HG03575 (cell line): ENCODE results near the gene OR5AC2.

Source experiments
- ATAC-seq: cut with Tn5 transposase; IDR thresholded peaks from one replicate; pipeline ENCODE4 v1.9.1; 2021; ENCODE audit not compliant: unreplicated experiment, insufficient number of reproducible peaks, low FRiP score; ENCODE audit errors: extremely low read depth

Gene OR5AC2, protein sequence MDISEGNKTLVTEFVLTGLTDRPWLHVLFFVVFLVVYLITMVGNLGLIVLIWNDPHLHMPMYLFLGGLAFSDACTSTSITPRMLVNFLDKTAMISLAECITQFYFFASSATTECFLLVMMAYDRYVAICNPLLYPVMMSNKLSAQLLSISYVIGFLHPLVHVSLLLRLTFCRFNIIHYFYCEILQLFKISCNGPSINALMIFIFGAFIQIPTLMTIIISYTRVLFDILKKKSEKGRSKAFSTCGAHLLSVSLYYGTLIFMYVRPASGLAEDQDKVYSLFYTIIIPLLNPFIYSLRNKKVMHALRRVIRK

DNA sequence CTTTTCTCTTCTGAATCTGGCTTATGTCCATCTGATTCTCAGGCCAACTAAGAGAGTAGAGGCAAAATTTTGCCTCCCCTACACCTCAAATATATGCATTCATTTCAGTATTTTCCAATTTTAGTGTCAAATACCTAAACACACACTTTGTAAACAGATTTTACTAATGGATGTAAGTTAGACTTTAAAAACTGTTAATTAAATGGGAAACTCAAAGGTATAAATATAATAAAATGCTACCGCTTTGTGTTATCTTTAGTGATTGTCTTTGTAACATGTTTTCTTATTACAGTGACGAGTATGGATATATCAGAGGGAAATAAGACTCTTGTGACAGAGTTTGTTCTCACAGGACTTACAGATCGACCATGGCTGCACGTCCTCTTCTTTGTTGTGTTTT, at the start of gene OR5AC2:
TSS of gene OR5AC2 (plus strand) at position 301 of the 400 bp plus-strand sequence. CDS start at position 301, 0 bp downstream.
- ATAC-seq = no peak

DNA sequence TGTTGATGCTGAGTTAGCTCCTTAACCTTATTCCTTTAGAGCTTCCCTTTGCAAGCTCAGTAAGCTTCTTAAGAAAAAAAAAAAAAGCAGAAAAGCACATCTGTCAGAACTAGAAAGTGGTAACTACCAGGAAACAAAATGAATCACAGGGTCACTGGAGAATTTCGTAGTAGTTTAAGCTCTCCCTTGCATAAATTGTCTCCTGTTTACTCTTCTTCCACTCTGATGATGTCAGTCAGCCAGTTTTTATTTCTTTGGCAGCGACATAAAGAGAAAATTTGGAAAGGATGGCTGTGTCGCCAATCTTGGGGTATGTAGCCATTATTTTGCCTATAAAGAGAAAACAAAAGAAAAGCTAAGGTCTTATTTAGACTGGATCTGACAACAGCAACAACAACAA, 48.7 kb upstream of the OR5AC2 start:
- no peak for ATAC-seq

DNA sequence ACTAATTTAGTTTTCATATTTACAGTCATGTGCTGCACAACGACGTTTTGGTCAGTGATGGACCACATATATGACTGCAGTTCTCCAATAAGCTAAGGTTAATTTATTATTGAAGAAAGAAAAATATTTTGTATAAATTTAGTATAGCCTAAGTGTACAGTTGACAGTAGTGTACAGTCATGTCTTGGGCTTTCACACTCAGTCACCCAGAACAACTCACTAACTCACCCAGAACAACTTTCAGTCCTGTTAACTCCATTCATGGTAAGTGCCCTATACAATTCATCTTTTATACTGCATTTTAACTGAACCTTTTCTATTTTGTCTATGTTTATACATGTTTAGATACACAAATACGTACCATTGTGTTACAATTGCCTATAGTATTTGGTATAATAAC, 48.1 kb upstream of the OR5AC2 start:
- ATAC-seq = no peak

DNA sequence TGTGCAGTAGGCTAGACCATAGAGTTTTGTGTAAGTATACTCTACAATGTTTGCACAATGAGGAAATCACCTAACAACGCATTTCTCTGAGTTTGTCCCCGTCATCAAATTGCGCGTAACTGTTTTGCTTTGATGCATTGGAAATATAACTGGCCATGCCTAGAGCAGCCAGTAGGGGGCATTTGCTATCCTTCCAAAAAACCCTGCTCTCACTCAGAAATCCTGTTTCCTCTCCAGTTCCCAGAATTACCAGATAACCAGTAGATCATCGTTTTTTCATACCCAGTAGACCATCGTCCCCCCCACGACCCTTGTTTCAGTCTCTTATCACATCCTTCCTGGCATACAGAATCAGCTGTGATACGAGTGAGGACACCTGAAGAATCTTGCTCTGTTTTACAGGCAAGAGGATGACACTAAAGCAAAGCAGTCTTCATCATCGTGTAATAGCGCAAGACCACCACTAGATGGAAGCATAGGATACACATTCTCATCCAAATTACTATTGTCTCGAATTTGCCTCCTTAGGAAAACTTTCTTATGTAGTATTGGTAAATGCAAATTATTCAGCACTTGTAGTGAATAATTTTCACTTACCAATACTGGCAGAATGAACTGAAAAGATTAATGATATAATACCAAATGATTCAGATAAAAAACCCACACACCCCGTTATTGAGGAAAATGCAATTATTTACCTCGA, 47.5 kb upstream of the OR5AC2 start:
- ATAC-seq = peak; percentile 88

DNA sequence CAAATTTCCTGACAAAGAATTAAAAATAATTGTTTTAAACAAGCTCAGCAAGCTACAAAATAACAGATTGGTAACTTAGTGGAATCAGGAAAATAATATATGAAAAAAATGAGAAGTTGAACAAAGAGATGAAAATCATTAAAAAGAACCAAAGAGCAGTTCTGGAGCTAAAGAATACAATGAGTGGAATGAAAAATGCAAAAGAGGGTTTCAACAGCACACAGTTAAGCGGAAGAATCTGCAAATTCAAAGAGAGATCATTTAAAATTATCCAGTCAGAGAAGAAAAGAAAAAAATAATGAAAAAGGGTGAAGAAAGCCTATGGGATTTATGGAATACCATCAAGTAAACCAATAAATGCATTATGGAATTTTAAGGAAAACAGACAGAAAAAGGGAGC, 45.6 kb upstream of the OR5AC2 start:
- no peak for ATAC-seq

DNA sequence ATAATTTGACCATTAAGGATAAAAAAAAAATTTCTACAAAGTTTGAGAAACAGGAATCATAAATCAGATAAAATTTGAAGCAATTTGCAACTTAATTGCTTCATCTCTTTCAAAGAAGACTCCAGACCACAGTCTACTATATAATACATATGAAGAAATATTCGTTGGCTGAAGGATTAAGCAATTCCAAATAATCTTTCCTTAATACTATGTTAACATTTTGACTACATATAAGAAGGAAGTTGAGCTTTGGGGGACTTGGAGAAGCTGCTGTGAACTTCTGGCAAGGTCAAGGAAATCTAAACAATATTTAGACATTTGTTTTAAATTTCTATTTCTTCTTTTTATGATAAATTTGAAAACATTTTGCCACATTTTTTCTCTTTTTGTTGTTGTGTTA, 38.4 kb upstream of the OR5AC2 start:
- ATAC-seq = no peak

DNA sequence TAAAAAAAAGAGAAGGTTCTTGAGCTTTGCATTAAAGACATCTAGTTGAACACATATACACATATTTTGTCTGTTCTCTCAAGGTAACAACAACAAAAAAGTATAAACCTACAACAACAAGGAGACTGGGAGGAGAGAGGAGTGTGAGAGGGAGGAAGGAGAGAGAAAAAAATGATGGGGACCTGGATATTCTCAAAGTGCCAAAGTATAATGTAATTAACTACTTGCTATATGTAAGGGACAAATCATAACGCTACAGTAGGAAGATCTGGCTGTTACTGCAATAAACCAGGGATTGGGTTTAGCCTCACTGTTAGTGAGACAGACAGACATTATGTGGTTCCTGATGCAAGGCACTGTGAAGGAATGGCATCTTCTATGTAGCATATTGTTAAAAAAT, 37.7 kb upstream of the OR5AC2 start:
- no peak for ATAC-seq

DNA sequence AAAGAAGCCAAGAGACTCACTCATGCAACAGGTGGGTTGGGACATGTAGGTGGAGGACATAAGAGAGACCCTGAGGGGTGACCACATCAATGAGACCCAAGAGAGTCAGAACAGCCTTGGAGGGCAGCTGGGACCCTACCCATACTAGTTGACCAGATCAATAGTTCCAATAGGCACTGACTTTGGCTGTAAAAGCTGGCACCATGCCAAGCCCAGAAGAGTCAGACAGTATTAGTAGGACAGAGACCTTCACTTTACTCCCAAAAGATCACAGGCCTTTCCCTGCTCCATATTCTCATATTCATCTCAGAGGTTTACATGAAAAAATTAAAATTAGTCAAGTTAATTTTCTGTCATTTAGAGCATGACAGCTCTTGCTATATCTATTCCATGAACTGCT, 30.9 kb upstream of the OR5AC2 start:
- no peak for ATAC-seq

DNA sequence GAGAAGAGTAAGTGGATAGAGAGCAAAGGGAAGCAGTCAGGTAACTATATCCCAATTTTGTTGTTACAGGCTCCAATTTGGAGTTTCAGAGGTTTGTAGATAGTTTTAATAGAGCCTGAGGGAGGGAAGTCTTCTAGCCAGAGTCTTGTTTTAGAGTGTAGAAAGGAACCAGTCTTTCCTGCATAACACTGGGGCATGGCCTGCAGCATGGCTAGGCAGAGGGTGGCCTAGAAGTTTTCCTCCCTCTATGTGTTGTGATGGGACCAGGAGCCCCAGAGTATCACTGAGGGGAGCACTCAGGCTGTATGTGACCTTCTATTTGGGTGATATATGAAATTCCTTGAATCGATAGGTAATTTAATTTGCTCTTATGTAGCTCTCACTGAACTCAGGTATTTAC, 29.3 kb upstream of the OR5AC2 start:
- no peak for ATAC-seq

DNA sequence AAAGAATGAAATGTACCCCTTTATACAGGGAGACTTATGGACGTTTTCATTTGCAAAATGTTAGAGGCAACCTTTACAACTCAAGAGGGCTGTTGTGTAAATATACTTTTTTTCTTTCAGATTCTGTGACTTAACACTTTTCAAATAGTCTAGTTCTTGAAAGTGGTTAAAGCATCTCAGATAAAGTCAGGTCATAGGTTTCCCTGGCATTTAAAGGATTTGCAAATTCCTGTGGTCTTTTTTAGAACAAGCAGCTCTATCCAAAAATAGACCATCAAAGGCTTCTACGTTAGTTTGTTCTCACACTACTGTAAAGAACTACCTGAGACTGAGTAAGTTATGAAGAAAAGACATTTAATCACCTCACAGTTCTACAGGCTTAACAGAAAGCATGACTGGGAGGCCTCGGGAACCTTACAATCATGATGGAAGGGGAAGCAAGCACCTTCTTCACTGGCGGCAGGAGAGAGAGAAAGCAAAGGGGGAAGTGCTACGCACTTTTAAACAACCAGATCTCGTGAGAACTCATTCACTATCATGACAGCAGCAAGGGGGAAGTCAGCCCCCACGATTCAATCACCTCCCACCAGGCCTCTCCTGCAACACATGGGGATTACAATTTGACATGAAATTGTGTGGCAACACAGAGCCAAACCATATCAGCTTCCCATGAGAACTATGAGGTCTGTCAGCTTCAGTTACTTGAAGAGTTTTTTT, 28.6 kb upstream of the OR5AC2 start:
- no peak for ATAC-seq

DNA sequence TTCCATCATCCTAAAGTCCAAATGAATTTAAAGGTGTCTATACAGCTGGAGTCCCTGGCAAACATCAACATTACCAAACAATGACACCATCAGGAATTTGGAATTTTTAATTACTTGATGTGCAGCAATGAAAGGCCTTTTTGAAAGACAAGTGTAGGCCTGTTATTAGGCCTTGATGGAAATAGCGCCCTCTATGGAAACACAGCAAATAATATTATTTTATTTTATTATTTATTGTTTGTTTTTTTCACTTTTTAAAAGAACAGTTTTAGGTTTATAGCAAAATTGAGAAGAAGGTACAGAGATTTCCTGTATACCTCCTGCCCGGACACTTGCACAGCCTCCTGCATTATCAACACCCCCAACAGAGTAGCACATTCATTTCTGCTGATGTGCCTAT, 18.1 kb upstream of the OR5AC2 start:
- no peak for ATAC-seq

DNA sequence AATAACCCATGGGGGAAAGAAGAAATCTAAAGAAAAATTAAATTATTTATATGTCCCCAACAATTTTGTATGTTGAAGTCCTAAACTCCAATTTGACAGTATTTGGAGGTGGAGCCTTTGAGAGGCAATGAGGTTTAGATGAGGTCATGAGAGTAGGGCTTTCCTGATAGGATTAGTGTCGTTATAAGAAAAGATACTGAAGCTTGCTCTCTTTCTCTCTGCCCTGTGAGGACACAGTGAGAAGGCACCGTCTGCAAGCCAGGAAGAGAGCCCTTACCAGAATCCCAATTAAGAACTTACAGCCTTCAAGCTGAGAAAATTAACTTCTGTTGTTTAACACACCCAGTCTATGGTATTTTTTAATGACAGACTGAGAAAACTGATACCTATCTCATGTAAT, 16.1 kb upstream of the OR5AC2 start:
- ATAC-seq = no peak

DNA sequence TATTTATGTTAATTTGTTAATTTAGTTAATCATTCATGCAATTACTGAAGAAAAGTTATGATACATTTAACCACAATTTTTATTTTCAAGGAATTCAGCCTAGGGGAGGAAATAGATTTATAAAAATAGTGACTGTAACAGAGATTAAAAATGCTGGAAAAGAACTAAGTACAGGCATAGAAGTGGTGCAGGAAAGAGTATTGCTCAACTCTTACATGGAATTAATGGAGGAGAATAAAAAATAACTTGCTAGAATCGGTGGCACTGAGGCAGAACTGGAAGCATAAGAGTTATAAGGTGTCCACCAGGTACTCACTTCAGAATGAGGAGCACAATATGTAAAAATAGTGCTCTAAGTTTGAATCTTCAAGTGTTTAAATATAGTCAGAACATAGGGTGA, 13.5 kb upstream of the OR5AC2 start:
- ATAC-seq = no peak

DNA sequence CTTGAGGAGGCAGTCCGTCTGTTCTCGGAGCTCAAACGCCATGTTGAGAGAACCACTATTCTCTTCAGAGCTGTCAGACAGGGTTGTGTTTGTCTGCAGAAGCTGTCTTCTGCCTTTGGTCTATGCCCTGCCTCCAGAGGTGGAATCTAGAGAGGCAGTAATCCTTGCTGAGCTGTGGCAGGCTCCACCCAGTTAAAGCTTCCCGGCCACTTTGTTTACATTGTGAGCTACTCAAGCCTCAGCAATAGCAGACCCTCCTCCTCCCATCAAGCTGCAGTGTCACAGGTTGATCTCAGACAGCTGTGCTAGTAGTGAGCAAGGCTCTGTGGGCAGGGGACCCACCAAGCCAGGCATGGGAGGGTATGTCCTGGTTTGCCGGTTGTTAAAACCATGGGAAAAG, 8.9 kb downstream of the OR5AC2 start:
- ATAC-seq = no peak

DNA sequence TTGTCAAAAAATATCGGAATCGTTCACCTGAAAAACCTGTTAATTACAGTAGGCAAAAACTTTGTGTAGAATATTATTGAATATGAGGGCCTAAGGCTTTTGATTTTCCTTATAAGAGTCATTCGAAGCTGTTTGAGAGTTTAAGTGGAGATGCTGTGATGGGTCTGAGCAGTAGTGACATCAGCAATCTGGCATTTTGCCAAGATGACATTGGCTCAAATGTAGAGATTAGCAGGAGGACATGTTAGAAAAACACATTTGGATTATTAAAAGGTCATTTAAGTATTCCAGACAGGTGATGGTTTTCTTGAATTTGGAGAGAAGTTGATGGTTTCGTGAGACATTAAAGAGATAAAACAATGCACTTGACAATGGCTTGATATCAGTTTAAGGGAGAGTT, 12.9 kb downstream of the OR5AC2 start:
- no peak for ATAC-seq

DNA sequence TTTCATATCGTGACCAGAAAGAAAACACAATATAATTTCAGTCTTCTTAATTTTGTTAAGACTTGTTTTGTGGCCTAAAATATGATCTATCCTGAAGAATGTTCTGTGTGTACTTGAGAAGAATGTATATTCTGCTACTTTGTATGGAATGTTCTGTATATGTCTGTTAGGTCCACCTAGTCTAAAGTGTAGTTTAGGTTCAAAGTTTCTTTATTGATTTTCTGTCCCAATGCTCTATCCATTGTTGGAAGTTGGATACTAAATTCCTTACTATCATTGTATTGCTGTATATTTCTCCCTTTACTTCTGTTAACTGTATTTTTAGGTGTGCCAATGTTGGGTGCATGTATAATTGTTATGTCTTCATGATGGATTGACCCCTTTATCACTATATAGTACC, 21.2 kb downstream of the OR5AC2 start:
- no peak for ATAC-seq

DNA sequence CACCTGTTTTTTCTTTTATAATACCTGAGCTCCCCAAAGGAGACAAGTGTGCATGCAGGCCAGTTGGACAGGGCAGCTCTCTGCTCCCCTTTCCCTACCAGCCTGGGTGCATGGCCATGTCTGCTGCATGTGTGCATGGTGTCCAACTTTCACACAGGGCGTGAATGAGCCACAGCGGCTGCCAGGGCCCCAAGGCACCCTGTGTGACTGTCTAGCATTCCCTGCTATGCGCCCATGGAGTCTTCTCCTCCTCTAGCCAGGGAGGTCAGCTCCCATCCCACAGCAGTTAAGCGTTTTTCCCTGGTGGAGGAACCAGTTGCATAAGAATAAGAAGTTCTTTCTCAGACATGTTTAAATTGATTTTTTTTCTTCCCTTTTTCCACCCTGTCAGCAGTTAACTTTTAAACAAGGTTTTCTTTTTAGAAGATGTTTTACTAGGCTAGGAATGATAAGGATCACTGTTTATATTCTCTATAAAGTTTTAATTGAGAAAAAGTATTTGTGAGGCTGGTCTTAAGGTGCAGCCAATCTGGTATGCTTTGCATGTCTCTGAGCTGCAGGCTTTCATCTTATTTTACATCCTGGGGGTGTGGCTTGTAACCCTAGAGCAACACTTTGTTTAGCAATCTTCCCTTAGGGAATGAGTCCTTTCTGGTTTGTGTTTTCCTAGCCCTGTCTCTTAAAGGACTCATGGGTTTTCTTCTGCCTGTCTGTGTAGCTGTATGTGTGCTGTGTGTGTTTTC, 23.0 kb downstream of the OR5AC2 start:
- ATAC-seq = no peak

DNA sequence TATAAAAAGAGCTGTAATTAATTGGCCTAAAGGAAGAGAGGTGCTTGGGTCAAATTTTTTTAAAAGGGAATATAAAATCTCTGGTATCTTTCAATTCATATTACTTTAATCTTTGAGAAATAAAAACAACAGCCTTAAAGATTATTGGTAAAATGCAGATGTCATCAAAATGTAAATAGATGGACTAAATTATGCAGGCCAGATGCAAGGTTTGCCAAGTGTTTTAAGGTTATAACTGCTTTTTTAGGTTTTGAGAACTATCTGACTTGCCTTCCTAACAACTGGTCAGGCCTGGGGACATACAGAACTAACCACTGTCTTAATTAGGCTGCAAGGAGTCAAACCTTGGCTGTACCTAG, 23.6 kb downstream of the OR5AC2 start:
- ATAC-seq = no peak

DNA sequence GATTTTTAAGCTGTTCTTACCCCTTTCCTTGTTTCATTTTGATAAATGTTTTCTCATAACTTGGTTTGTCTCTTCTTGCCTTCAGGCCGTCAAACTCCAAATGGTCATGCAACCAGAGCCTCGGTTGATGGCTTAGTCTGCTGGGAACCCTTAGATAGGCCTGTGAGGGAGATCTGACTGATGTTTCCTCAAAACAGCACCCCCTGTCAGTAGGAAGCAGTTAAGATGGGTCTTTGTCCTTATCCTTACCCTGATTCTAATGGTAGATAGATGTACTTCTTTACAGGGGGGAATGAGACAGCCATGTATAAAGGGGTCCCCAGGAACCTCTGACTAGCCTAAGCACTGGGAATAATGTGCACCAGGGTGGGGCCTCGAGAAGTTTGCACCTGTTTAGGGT, 27.3 kb downstream of the OR5AC2 start:
- no peak for ATAC-seq

DNA sequence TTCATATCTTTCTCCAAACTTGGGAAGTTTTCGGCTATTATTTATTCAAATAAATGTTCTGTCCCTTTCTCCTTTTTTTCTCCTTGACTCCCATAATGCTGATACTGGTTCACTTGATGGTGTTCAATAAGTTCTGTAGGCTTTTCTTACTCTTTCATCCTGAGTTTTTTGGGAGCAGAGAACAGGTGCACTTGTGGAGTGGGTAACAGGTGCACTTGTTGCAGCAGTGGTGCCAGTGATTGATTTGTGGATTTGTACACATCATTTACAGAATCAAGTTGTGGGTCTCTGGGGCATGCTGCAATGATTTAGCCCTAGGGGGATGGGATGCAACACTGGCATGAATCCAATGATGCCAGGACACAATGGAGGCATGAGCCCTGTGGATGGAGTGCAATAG, 28.7 kb downstream of the OR5AC2 start:
- ATAC-seq = no peak
